Measurements from ENCODE around the gene COL25A1.

Gene COL25A1

GRCh38 chr4:108852691-108853090, 449.8 kb downstream of the COL25A1 start:
- DNase-seq (ENCODE audit: low read depth), result no peak

- peak; percentile 26 for DNase-seq (ENCODE audit: low read depth)
Observed at GRCh38 chr4:108851366-108851765, 451.1 kb downstream of the COL25A1 start.

GRCh38 chr4:108850219-108850649, 452.2 kb downstream of the COL25A1 start:
- no peak for DNase-seq (ENCODE audit: low read depth)

- peak; percentile 45 for DNase-seq (ENCODE audit: low read depth)
Observed at GRCh38 chr4:108849611-108850168, 452.8 kb downstream of the COL25A1 start.

GRCh38 chr4:108846568-108846967, 455.9 kb downstream of the COL25A1 start:
- no peak for DNase-seq (ENCODE audit: low read depth)

GRCh38 chr4:108840426-108840975, 462.0 kb downstream of the COL25A1 start:
- DNase-seq (ENCODE audit: low read depth), result no peak

GRCh38 chr4:108839333-108839732, 463.1 kb downstream of the COL25A1 start:
- no peak for DNase-seq (ENCODE audit: low read depth)

- no peak for DNase-seq (ENCODE audit: low read depth)
Observed at GRCh38 chr4:108838451-108838850, 464.0 kb downstream of the COL25A1 start.

GRCh38 chr4:108834835-108835384, 467.5 kb downstream of the COL25A1 start:
- peak; percentile 41 for DNase-seq (ENCODE audit: low read depth)

- DNase-seq (ENCODE audit: low read depth), result peak; percentile 41
Observed at GRCh38 chr4:108834166-108834834, 468.2 kb downstream of the COL25A1 start.

GRCh38 chr4:108833046-108833445, 469.4 kb downstream of the COL25A1 start:
- DNase-seq (ENCODE audit: low read depth), result no peak

GRCh38 chr4:108831886-108832285, 470.6 kb downstream of the COL25A1 start:
- no peak for DNase-seq (ENCODE audit: low read depth)

GRCh38 chr4:108831291-108831690, 471.2 kb downstream of the COL25A1 start:
- DNase-seq (ENCODE audit: low read depth), result no peak

- no peak for DNase-seq (ENCODE audit: low read depth)
Observed at GRCh38 chr4:108830509-108831244, 471.8 kb downstream of the COL25A1 start.

- no peak for DNase-seq (ENCODE audit: low read depth)
Observed at GRCh38 chr4:108829966-108830492, 472.4 kb downstream of the COL25A1 start.

GRCh38 chr4:108828620-108829019, 473.8 kb downstream of the COL25A1 start:
- no peak for DNase-seq (ENCODE audit: low read depth)

GRCh38 chr4:108825737-108826136, 476.7 kb downstream of the COL25A1 start:
- DNase-seq (ENCODE audit: low read depth), result no peak

GRCh38 chr4:108821351-108821930, 481.0 kb downstream of the COL25A1 start:
- DNase-seq (ENCODE audit: low read depth), result peak; percentile 47

GRCh38 chr4:108820492-108821350, 481.7 kb downstream of the COL25A1 start:
- no peak for DNase-seq (ENCODE audit: low read depth)

GRCh38 chr4:108814326-108814725, 488.1 kb downstream of the COL25A1 start:
- DNase-seq (ENCODE audit: low read depth), result no peak

- no peak for DNase-seq (ENCODE audit: low read depth)
Observed at GRCh38 chr4:108813261-108813660, 489.2 kb downstream of the COL25A1 start.
